Gastrocnemius medialis (tissue), 4 donors: Measurements from ENCODE around the gene DCUN1D4.
"Not testable (repeated sequence)": the region's sequence is repeated elsewhere in the genome, so short reads cannot be mapped to it uniquely, and the experiment has no call there.

Experiments
- CTCF ChIP-seq, 5 experiments: fragments of 450-650 bp in 3 of 5; fragments of 200-600 bp in 2 of 5; sonication (generic) in 2 of 5; IDR thresholded peaks in 4 of 5; conservative IDR thresholded peaks in 1 of 5; 1 replicate in 4 of 5; 2 replicates in 1 of 5; pipeline ENCODE4 v1.5.1; 2016 to 2019; ENCODE audit warnings: antibody characterized with exemption in 5 of 5, mild to moderate bottlenecking in 3 of 5, moderate library complexity in 3 of 5
- POLR2A ChIP-seq, 2 donors: fragments of 450-650 bp; IDR thresholded peaks; one replicate each; pipeline ENCODE4 v1.6.1; 2017; ENCODE audit warnings: antibody characterized with exemption in 2 of 2, mild to moderate bottlenecking in 2 of 2, moderate library complexity in 2 of 2

DNA sequence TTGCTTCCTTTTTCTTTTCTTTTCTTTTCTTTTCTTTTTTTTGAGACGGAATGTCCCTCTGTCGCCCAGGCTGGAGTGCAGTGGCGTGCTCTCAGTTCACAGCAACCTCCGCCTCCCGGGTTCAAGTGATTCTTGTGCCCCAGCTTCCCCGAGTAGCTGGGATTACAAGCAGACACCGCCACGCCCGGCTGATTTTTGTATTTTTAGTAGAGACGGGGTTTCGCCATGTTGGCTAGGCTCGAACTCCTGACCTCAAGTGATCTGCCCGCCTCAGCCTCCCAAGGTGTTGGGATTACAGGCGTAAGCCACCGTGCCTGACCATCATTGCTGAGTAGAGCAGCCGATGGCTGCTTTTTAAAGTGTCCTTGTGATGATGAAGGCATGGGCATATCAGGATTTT lies 50.4 kb downstream of the DCUN1D4 start:
- not testable (repeated sequence) for TF ChIP-seq POLR2A (IDR thresholded peaks at IDR 0.05); CTCF (IDR thresholded peaks at IDR 0.05 in 4 of 5, conservative IDR thresholded peaks at IDR 0.05 in 1 of 5)
